ENCODE data around the gene APOC1. TPM values are rescaled to one million over a fixed set of nuclear protein-coding genes. Genes with fewer than 3 reads are reported as not detected.

Gene APOC1
- total and polyA plus RNA-seq, 8 donors: 5.4 to 70.6 (median 17.6) TPM; not detected in 2

GRCh38 chr19:44869733-44870470 is 44.5 kb upstream of the APOC1 start:
- TF ChIP-seq EP300 (IDR thresholded peaks at IDR 0.05) (no peak), POLR2AphosphoS5 (IDR thresholded peaks at IDR 0.05) (no peak), POLR2A (IDR thresholded peaks at IDR 0.05) (no peak), CTCF (IDR thresholded peaks at IDR 0.05) (no peak)
- H3K27me3 ChIP-seq: no peaks in the 10 kb centered on the region
- no peak for DNase-seq
- peak overlapping the region in 4 of 5 donors; percentile 33 to 64 (median 52) for H3K27ac ChIP-seq
- H3K36me3 ChIP-seq: peaks cover 37 to 86% (median 83%) of the 10 kb centered on the region in 4 donors
- H3K4me1 ChIP-seq: peaks cover 0 to 44% (median 6%) of the 10 kb centered on the region in 4 donors
- WGBS, 5 donors: 65 to 71% (median 66%) methylated on average over 13 of the region's 13 CpGs
- H3K9me3 ChIP-seq: no peaks in the 10 kb centered on the region
- H3K4me3 ChIP-seq: no peak overlapping the region
- intact Hi-C loops (cut with DNase I; ENCODE audit: low total_unique reads): no loop called here

- Histone ChIP-seq H3K27me3 (no peaks in the 10 kb centered on the region), H3K36me3 (peaks cover 45 to 86% (median 83%) of the 10 kb centered on the region in 4 donors), H3K4me1 (peaks cover 0 to 31% (median 3%) of the 10 kb centered on the region in 4 donors), H3K27ac (no peak overlapping the region), H3K9me3 (no peaks in the 10 kb centered on the region), H3K4me3 (no peak overlapping the region)
- 86 to 96% (median 94%) methylated on average over 14 of the region's 14 CpGs for WGBS, 5 donors
- DNase-seq: no peak
- intact Hi-C loops (cut with DNase I; ENCODE audit: low total_unique reads): no loop called here
- TF ChIP-seq EP300 (IDR thresholded peaks at IDR 0.05) (no peak), POLR2A (IDR thresholded peaks at IDR 0.05) (no peak), POLR2AphosphoS5 (IDR thresholded peaks at IDR 0.05) (no peak), CTCF (IDR thresholded peaks at IDR 0.05) (no peak)
Observed at GRCh38 chr19:44871809-44872208, 42.6 kb upstream of the APOC1 start.

- 79 to 91% (median 84%) methylated on average over 4 of the region's 4 CpGs for WGBS, 5 donors
- DNase-seq: no peak
Observed at GRCh38 chr19:44872661-44873060, 41.7 kb upstream of the APOC1 start.

GRCh38 chr19:44874317-44874716 is 40.1 kb upstream of the APOC1 start:
- intact Hi-C loops (cut with DNase I; ENCODE audit: low total_unique reads): no loop called here
- no peak overlapping the region for H3K27ac ChIP-seq
- no peaks in the 10 kb centered on the region for H3K27me3 ChIP-seq
- WGBS, 5 donors: 90 to 94% (median 93%) methylated on average over 3 to 16 of the region's 16 CpGs
- no peaks in the 10 kb centered on the region for H3K9me3 ChIP-seq
- H3K4me1 ChIP-seq: peaks cover 0 to 15% (median 0%) of the 10 kb centered on the region in 4 donors
- H3K4me3 ChIP-seq: no peak overlapping the region
- TF ChIP-seq EP300 (IDR thresholded peaks at IDR 0.05) (no peak), POLR2AphosphoS5 (IDR thresholded peaks at IDR 0.05) (no peak), CTCF (IDR thresholded peaks at IDR 0.05) (no peak), POLR2A (IDR thresholded peaks at IDR 0.05) (no peak)
- peaks cover 56 to 93% (median 90%) of the 10 kb centered on the region in 4 donors for H3K36me3 ChIP-seq
- no peak for DNase-seq

More at GRCh38 chr19:44872661-44873060, 41.7 kb upstream of the APOC1 start:
- Histone ChIP-seq H3K27ac (no peak overlapping the region), H3K36me3 (peaks cover 45 to 88% (median 83%) of the 10 kb centered on the region in 4 donors), H3K4me1 (peaks cover 0 to 27% (median under 1%) of the 10 kb centered on the region in 4 donors), H3K4me3 (no peak overlapping the region), H3K27me3 (no peaks in the 10 kb centered on the region), H3K9me3 (no peaks in the 10 kb centered on the region)
- intact Hi-C loops (cut with DNase I; ENCODE audit: low total_unique reads): no loop called here
- TF ChIP-seq POLR2A (IDR thresholded peaks at IDR 0.05): no peak
- no peak for TF ChIP-seq EP300 (IDR thresholded peaks at IDR 0.05)
- TF ChIP-seq CTCF (IDR thresholded peaks at IDR 0.05): no peak
- no peak for TF ChIP-seq POLR2AphosphoS5 (IDR thresholded peaks at IDR 0.05)

Data from stomach (tissue), 9 donors.